Measurements from ENCODE around the gene DOCK10.

- TF ChIP-seq CTCF (IDR thresholded peaks at IDR 0.05; ENCODE audit: low read depth, low read length) (no peak), POLR2A (IDR thresholded peaks at IDR 0.05; ENCODE audit: extremely low read depth, insufficient read length) (no peak), MYC (IDR thresholded peaks at IDR 0.05; ENCODE audit: low read depth, low read length) (no peak), MAX (IDR thresholded peaks at IDR 0.05; ENCODE audit: low read depth, low read length) (no peak)
Measured at GRCh38 chr2:224927011-224927410, 115.3 kb downstream of the DOCK10 start.
